Measurements from ENCODE around the gene DRD2. TPM values are rescaled to one million over a fixed set of nuclear protein-coding genes. Genes with fewer than 3 reads are reported as not detected.

DRD2 gene
- total RNA-seq, 1 experiment from 2014 or later = 0.44 TPM

- Histone ChIP-seq H2BK12ac (ENCODE audit: insufficient read length, low read depth, low read length) (no peak overlapping the region), H2AK5ac (ENCODE audit: insufficient read length, low read length) (no peak overlapping the region), H2BK120ac (ENCODE audit: low read depth, low read length, poor library complexity, severe bottlenecking) (no peak overlapping the region), H2BK15ac (ENCODE audit: low read depth, low read length) (no peak overlapping the region), H3K4me1 (ENCODE audit: insufficient read depth, low read length) (no peaks in the 10 kb centered on the region), H2BK5ac (ENCODE audit: insufficient read length, low read length) (no peak overlapping the region), H2BK20ac (ENCODE audit: low read depth, low read length, poor library complexity, severe bottlenecking) (no peak overlapping the region), H3T11ph (ENCODE audit: low read length) (no peak overlapping the region), H2AFZ (ENCODE audit: low read length) (no peak overlapping the region), H3K23me2 (ENCODE audit: insufficient read length, low read depth, low read length, poor library complexity, severe bottlenecking) (no peaks in the 10 kb centered on the region), H3K9me3 (ENCODE audit: control insufficient read depth, low read depth, low read length) (no peaks in the 10 kb centered on the region), H4K8ac (replicated peaks; ENCODE audit: insufficient read length, low read depth, low read length) (no peak overlapping the region), H3K56ac (ENCODE audit: insufficient read length, low read depth, low read length) (no peak overlapping the region), H3K9ac (ENCODE audit: extremely low read depth, insufficient read length, low read length) (no peak overlapping the region), H3K79me1 (ENCODE audit: insufficient read depth, low read depth, low read length, poor library complexity, severe bottlenecking) (no peaks in the 10 kb centered on the region), H4K5ac (ENCODE audit: insufficient read length, low read depth, low read length) (no peak overlapping the region), H4K20me1 (ENCODE audit: control insufficient read depth, insufficient read depth, insufficient read length) (no peaks in the 10 kb centered on the region), H3K4me2 (ENCODE audit: insufficient read depth, insufficient read length, low read length) (no peak overlapping the region), H3K14ac (ENCODE audit: insufficient read depth, low read length) (no peak overlapping the region; the same call in 1 of the 2 replicates), H3K27me3 (ENCODE audit: insufficient read depth, low read length) (no peaks in the 10 kb centered on the region), H3K4ac (ENCODE audit: low read depth, low read length) (no peak overlapping the region), H3K79me2 (ENCODE audit: insufficient read depth, low read length) (no peaks in the 10 kb centered on the region), H3K27ac (ENCODE audit: insufficient read length, low read depth, low read length) (no peak overlapping the region), H3K18ac (ENCODE audit: insufficient read length, low read depth, low read length) (no peak overlapping the region), H3K23ac (ENCODE audit: insufficient read length, low read depth, low read length) (no peak overlapping the region), H4K91ac (ENCODE audit: insufficient read length, low read depth, low read length) (no peak overlapping the region)
- Mint-ChIP-seq H3K27ac (no peak overlapping the region), H3K27me3 (ENCODE audit: low read depth) (peaks cover 3% of the 10 kb centered on the region; the same call in 1 of the 2 replicates), H3K36me3 (ENCODE audit: insufficient read depth in 1 of 3, low read depth in 3 of 3) (no peaks in the 10 kb centered on the region), H3K4me3 (no peak overlapping the region), H3K4me1 (peaks cover 7 to 16% of the 10 kb centered on the region in 2 experiments; a peak in 3 of 4 replicates), H3K9me3 (no peaks in the 10 kb centered on the region)
- DNase-seq = no peak
- no peak for TF ChIP-seq CTCF (conservative IDR thresholded peaks at IDR 0.05)
- no CpG with 5 or more reads among the region's 21 CpGs for WGBS (ENCODE audit: extremely low coverage, insufficient read length, low lambda C conversion rate)
These were observed 64.6 kb downstream of the DRD2 start for GRCh38 chr11:113410414-113411135.

Data from H9 (cell line).